Thoracic aorta (tissue), 2 donors: Measurements from ENCODE around the gene DET1. TPM values are rescaled to one million over a fixed set of nuclear protein-coding genes. Genes with fewer than 3 reads are reported as not detected.
"Not testable (repeated sequence)": the region's sequence is repeated elsewhere in the genome, so short reads cannot be mapped to it uniquely, and the experiment has no call there.

Experiments used
- ATAC-seq: fragments of 150-250 bp; one replicate; pipeline ENCODE4 v1.8.0; 2017; ENCODE audit warnings: low read depth; ENCODE audit not compliant: insufficient number of reproducible peaks, low FRiP score
- DNase-seq: peaks from one replicate; pipeline ENCODE4 v3.0.0-alpha.2; 2020; ENCODE audit warnings: low spot score
- H3K27ac ChIP-seq, 2 donors: fragments of 200-600 bp; sonication (generic); 1 replicate in 1 of 2; 2 replicates in 1 of 2; pipeline ENCODE4 v1.5.1; 2016; ENCODE audit warnings: mild to moderate bottlenecking in 2 of 2, moderate library complexity in 2 of 2
- H3K27me3 ChIP-seq: fragments of 200-600 bp; sonication (generic); replicated peaks from 2 replicates; pipeline ENCODE4 v1.6.0; 2016; ENCODE audit warnings: mild to moderate bottlenecking; ENCODE audit not compliant: insufficient read depth
- H3K36me3 ChIP-seq: fragments of 200-600 bp; sonication (generic); one replicate; pipeline ENCODE4 v1.5.1; 2016
- H3K4me1 ChIP-seq, 2 donors: fragments of 200-600 bp; sonication (generic); 1 replicate in 1 of 2; 2 replicates in 1 of 2; pipeline versions ENCODE4 v1.5.1 to v1.6.0; 2016; ENCODE audit warnings: low read depth in 2 of 2, mild to moderate bottlenecking in 1 of 2; ENCODE audit not compliant: control insufficient read depth in 1 of 2
- H3K4me3 ChIP-seq: fragments of 200-600 bp; sonication (generic); 2 replicates; pipeline ENCODE4 v1.5.1; 2016; ENCODE audit warnings: mild to moderate bottlenecking
- H3K9me3 ChIP-seq: fragments of 200-600 bp; sonication (generic); 2 replicates; pipeline ENCODE4 v1.5.1; 2016
- CTCF ChIP-seq: fragments of 200-600 bp; sonication (generic); IDR thresholded peaks from one replicate; pipeline ENCODE4 v1.5.1; 2019; ENCODE audit warnings: antibody characterized with exemption
- total RNA-seq, 2 donors: library from RNA; depleted of rRNA; stranded (reverse); fragments of >200 nt; gene quantifications; one replicate each; pipeline versions ENCODE4 v1.1.0 to v1.2.3, GENCODE V29; 2016

Gene DET1
- total RNA-seq, 2 donors from 2014 or later, result 6.0 to 8.5 TPM

GRCh38 chr15:88543065-88543776, 3.3 kb downstream of the DET1 start:
- H3K36me3 ChIP-seq, result no peaks in the 10 kb centered on the region
- ATAC-seq (no peak), DNase-seq (no peak)
- H3K4me1 ChIP-seq, result no peaks in the 10 kb centered on the region
- H3K27ac ChIP-seq, result no peak overlapping the region
- no peak overlapping the region for H3K4me3 ChIP-seq
- no peaks in the 10 kb centered on the region for H3K27me3 ChIP-seq
- no peak for TF ChIP-seq CTCF
- H3K9me3 ChIP-seq, result no peaks in the 10 kb centered on the region

- no peaks in the 10 kb centered on the region for H3K27me3 ChIP-seq
- DNase-seq (no peak), ATAC-seq (no peak)
- H3K9me3 ChIP-seq, result no peaks in the 10 kb centered on the region
- H3K4me1 ChIP-seq, result no peaks in the 10 kb centered on the region
- no peak for TF ChIP-seq CTCF
- H3K27ac ChIP-seq, result no peak overlapping the region
- H3K4me3 ChIP-seq, result no peak overlapping the region
- H3K36me3 ChIP-seq, result no peaks in the 10 kb centered on the region
These were observed 4.1 kb downstream of the DET1 start for GRCh38 chr15:88542342-88542733.

- ATAC-seq (no peak), DNase-seq (no peak)
- Histone ChIP-seq H3K27ac (no peak overlapping the region), H3K9me3 (no peaks in the 10 kb centered on the region), H3K36me3 (no peaks in the 10 kb centered on the region), H3K4me1 (no peaks in the 10 kb centered on the region), H3K4me3 (no peak overlapping the region), H3K27me3 (no peaks in the 10 kb centered on the region)
- no peak for TF ChIP-seq CTCF
These were observed 4.7 kb downstream of the DET1 start for GRCh38 chr15:88541709-88542341.

GRCh38 chr15:88541111-88541510, 5.4 kb downstream of the DET1 start:
- DNase-seq, H3K4me3 ChIP-seq, H3K9me3 ChIP-seq, H3K27me3 ChIP-seq, H3K36me3 ChIP-seq, H3K27ac ChIP-seq, H3K4me1 ChIP-seq, ATAC-seq: not testable (repeated sequence)

- not testable (repeated sequence) for H3K4me3 ChIP-seq, ATAC-seq, DNase-seq, H3K27ac ChIP-seq, H3K9me3 ChIP-seq, H3K36me3 ChIP-seq, H3K27me3 ChIP-seq, H3K4me1 ChIP-seq
These were observed 6.1 kb downstream of the DET1 start for GRCh38 chr15:88540350-88540749.

- ATAC-seq, result no peak
- no peak overlapping the region for H3K27ac ChIP-seq
- no peak for TF ChIP-seq CTCF
These were observed 7.0 kb downstream of the DET1 start for GRCh38 chr15:88539441-88539840.

More at GRCh38 chr15:88539441-88539840, 7.0 kb downstream of the DET1 start:
- Histone ChIP-seq H3K4me1 (no peaks in the 10 kb centered on the region), H3K27me3 (no peaks in the 10 kb centered on the region), H3K36me3 (no peaks in the 10 kb centered on the region), H3K4me3 (no peak overlapping the region), H3K9me3 (peaks cover 3% of the 10 kb centered on the region)
- no peak for DNase-seq
